ENCODE results near the gene GBX1. TPM values are rescaled to one million over a fixed set of nuclear protein-coding genes. Genes with fewer than 3 reads are reported as not detected.

GBX1 gene
- total RNA-seq, 4 donors from 2014 or later: not detected

- H3K9me3 ChIP-seq: no peaks in the 10 kb centered on the region
- no peak for TF ChIP-seq EP300 (IDR thresholded peaks at IDR 0.05)
- TF ChIP-seq POLR2A (IDR thresholded peaks at IDR 0.05; ENCODE audit: low read depth): no peak
- no peak for TF ChIP-seq CTCF (IDR thresholded peaks at IDR 0.05)
- TF ChIP-seq POLR2AphosphoS5 (IDR thresholded peaks at IDR 0.05): no peak
- peaks cover 15 to 32% (median 21%) of the 10 kb centered on the region in 4 donors for H3K4me1 ChIP-seq
- H3K36me3 ChIP-seq: peaks cover 35 to 82% (median 69%) of the 10 kb centered on the region in 4 donors
- 91% methylated on average over 50 of the region's 50 CpGs for WGBS
- intact Hi-C loops (cut with DNase I): loop anchor here (10.0 kb wide), 1 partner anchor 122 kb away; the partner anchor contains the start of gene SMARCD3
- H3K27me3 ChIP-seq: no peaks in the 10 kb centered on the region
- DNase-seq (ENCODE audit: extremely low spot score): no peak
- H3K27ac ChIP-seq (replicated peaks in 1 of 4): no peak overlapping the region
- no peak overlapping the region for H3K4me3 ChIP-seq
These were observed 44.2 kb downstream of the GBX1 start for GRCh38 chr7:151123158-151123821.

- Histone ChIP-seq H3K36me3 (peaks cover 36 to 82% (median 69%) of the 10 kb centered on the region in 4 donors), H3K9me3 (no peaks in the 10 kb centered on the region), H3K27me3 (no peaks in the 10 kb centered on the region), H3K4me1 (peaks cover 15 to 32% (median 21%) of the 10 kb centered on the region in 4 donors), H3K27ac (replicated peaks in 1 of 4) (no peak overlapping the region), H3K4me3 (no peak overlapping the region)
- intact Hi-C loops (cut with DNase I): loop anchor here (10.0 kb wide), 1 partner anchor 122 kb away; the partner anchor contains the start of gene SMARCD3
- TF ChIP-seq POLR2A (IDR thresholded peaks at IDR 0.05; ENCODE audit: low read depth): no peak
- TF ChIP-seq POLR2AphosphoS5 (IDR thresholded peaks at IDR 0.05): no peak
- TF ChIP-seq EP300 (IDR thresholded peaks at IDR 0.05): no peak
- no peak for TF ChIP-seq CTCF (IDR thresholded peaks at IDR 0.05)
- DNase-seq (ENCODE audit: extremely low spot score): no peak
- WGBS: 91% methylated on average over 14 of the region's 29 CpGs
These were observed 44.7 kb downstream of the GBX1 start for GRCh38 chr7:151122796-151123157.

- peaks cover 36 to 82% (median 72%) of the 10 kb centered on the region in 4 donors for H3K36me3 ChIP-seq
- intact Hi-C loops (cut with DNase I): loop anchor here (10.0 kb wide), 1 partner anchor 123 kb away; the partner anchor contains the start of gene SMARCD3
- H3K9me3 ChIP-seq: no peaks in the 10 kb centered on the region
These were observed 45.2 kb downstream of the GBX1 start for GRCh38 chr7:151122276-151122675.

GRCh38 chr7:151121380-151122170, 45.9 kb downstream of the GBX1 start:
- intact Hi-C loops (cut with DNase I): loop anchor here (10.0 kb wide), 1 partner anchor 123 kb away; the partner anchor contains the start of gene SMARCD3
- 89% methylated on average over 26 of the region's 30 CpGs for WGBS
- H3K27ac ChIP-seq (replicated peaks in 1 of 4): no peak overlapping the region
- no peaks in the 10 kb centered on the region for H3K9me3 ChIP-seq
- no peak for DNase-seq (ENCODE audit: extremely low spot score)
- H3K4me3 ChIP-seq: no peak overlapping the region
- H3K27me3 ChIP-seq: no peaks in the 10 kb centered on the region
- peaks cover 15 to 32% (median 20%) of the 10 kb centered on the region in 4 donors for H3K4me1 ChIP-seq
- TF ChIP-seq CTCF (IDR thresholded peaks at IDR 0.05): no peak
- TF ChIP-seq POLR2A (IDR thresholded peaks at IDR 0.05; ENCODE audit: low read depth): no peak
- no peak for TF ChIP-seq POLR2AphosphoS5 (IDR thresholded peaks at IDR 0.05)
- TF ChIP-seq EP300 (IDR thresholded peaks at IDR 0.05): no peak
- H3K36me3 ChIP-seq: peaks cover 36 to 79% (median 79%) of the 10 kb centered on the region in 4 donors

More at GRCh38 chr7:151122276-151122675, 45.2 kb downstream of the GBX1 start:
- Histone ChIP-seq H3K4me1 (peaks cover 15 to 32% (median 21%) of the 10 kb centered on the region in 4 donors), H3K27ac (replicated peaks in 1 of 4) (no peak overlapping the region), H3K27me3 (no peaks in the 10 kb centered on the region), H3K4me3 (no peak overlapping the region)
- 87% methylated on average over 24 of the region's 24 CpGs for WGBS
- TF ChIP-seq CTCF (IDR thresholded peaks at IDR 0.05) (no peak), POLR2AphosphoS5 (IDR thresholded peaks at IDR 0.05) (no peak), EP300 (IDR thresholded peaks at IDR 0.05) (no peak), POLR2A (IDR thresholded peaks at IDR 0.05; ENCODE audit: low read depth) (no peak)
- DNase-seq (ENCODE audit: extremely low spot score): no peak

Measured in esophagus muscularis mucosa (tissue), 4 donors.